GM20000 (cell line): ENCODE measurements around the gene TMEM167B.

ENCODE experiments used
- DNase-seq: peaks from one replicate; pipeline ENCODE4 v3.0.0; 2012; ENCODE audit warnings: low spot score
- TF ChIP-seq, protein P1 (sequence below): IDR thresholded peaks from 2 replicates; pipeline ENCODE4 v1.5.1; 2012; ENCODE audit warnings: mild to moderate bottlenecking, control low read depth; ENCODE audit errors: extremely low read depth, missing control alignments

The TMEM167B gene

DNA sequence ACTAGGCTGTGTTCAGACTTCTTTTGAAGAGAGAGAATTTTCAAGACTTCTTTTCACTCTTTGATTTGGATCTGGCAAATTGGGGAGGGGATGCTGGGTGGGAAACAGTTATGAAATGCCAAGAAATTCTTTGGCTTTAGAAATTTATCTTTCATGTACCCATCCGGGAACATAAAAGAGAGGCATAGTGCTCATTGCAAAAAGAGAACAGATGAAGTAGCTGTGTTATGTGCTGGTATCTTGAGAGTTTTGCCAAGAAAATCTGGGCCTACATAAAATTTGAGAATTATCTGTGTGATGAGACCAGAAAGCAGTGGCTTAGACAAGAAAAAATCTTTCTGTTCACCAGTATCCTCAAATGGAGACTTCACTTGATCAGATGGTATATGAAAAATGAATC, 4.3 kb downstream of the TMEM167B start:
- DNase-seq: no peak

GRCh38 chr1:109095631-109096030, 5.1 kb downstream of the TMEM167B start:
- DNase-seq: no peak

More for the DNA sequence above, 4.3 kb downstream of the TMEM167B start:
- TF ChIP-seq, protein P1, sequence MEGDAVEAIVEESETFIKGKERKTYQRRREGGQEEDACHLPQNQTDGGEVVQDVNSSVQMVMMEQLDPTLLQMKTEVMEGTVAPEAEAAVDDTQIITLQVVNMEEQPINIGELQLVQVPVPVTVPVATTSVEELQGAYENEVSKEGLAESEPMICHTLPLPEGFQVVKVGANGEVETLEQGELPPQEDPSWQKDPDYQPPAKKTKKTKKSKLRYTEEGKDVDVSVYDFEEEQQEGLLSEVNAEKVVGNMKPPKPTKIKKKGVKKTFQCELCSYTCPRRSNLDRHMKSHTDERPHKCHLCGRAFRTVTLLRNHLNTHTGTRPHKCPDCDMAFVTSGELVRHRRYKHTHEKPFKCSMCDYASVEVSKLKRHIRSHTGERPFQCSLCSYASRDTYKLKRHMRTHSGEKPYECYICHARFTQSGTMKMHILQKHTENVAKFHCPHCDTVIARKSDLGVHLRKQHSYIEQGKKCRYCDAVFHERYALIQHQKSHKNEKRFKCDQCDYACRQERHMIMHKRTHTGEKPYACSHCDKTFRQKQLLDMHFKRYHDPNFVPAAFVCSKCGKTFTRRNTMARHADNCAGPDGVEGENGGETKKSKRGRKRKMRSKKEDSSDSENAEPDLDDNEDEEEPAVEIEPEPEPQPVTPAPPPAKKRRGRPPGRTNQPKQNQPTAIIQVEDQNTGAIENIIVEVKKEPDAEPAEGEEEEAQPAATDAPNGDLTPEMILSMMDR: no peak

GRCh38 chr1:109096120-109096519, 5.6 kb downstream of the TMEM167B start:
- TF ChIP-seq, protein P1: no peak
- no peak for DNase-seq

More at GRCh38 chr1:109095631-109096030, 5.1 kb downstream of the TMEM167B start:
- TF ChIP-seq, protein P1: no peak

GRCh38 chr1:109099938-109100773, 9.6 kb downstream of the TMEM167B start:
- TF ChIP-seq, protein P1: peak; percentile 90
- DNase-seq: peak; percentile 94

- TF ChIP-seq, protein P1: no peak
Observed at GRCh38 chr1:109104364-109105151, 14.0 kb downstream of the TMEM167B start.

GRCh38 chr1:109105881-109106280, 15.3 kb downstream of the TMEM167B start:
- TF ChIP-seq, protein P1: no peak
- no peak for DNase-seq

More at GRCh38 chr1:109104364-109105151, 14.0 kb downstream of the TMEM167B start:
- DNase-seq: no peak

DNA sequence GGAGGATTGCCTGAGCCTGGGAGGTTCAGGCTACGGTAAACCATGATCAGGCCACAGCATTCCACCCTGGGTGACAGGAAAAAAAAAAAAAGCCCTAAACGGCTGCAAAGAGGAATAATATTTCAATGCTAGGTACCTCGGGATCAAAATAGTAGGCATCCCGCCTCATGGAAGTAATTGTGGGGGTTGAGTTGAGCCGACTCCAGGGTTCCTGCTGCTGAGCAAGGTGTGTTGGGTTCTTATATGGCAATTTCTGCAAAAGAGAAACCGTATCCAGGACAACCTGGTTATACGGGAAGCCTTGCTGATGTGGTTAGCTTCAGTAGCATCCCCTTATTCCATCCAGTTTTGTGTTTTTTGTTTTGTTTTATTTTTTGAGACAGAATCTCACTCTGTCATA, 17.2 kb downstream of the TMEM167B start:
- no peak for DNase-seq
- TF ChIP-seq, protein P1: no peak
